Measurements from ENCODE around the gene GSTT2. TPM values are rescaled to one million over a fixed set of nuclear protein-coding genes. Genes with fewer than 3 reads are reported as not detected.
"Not testable (repeated sequence)": the region's sequence is repeated elsewhere in the genome, so short reads cannot be mapped to it uniquely, and the experiment has no call there.

The GSTT2 gene
- total RNA-seq, 1 donor from 2014 or later: 0.42 TPM

DNA sequence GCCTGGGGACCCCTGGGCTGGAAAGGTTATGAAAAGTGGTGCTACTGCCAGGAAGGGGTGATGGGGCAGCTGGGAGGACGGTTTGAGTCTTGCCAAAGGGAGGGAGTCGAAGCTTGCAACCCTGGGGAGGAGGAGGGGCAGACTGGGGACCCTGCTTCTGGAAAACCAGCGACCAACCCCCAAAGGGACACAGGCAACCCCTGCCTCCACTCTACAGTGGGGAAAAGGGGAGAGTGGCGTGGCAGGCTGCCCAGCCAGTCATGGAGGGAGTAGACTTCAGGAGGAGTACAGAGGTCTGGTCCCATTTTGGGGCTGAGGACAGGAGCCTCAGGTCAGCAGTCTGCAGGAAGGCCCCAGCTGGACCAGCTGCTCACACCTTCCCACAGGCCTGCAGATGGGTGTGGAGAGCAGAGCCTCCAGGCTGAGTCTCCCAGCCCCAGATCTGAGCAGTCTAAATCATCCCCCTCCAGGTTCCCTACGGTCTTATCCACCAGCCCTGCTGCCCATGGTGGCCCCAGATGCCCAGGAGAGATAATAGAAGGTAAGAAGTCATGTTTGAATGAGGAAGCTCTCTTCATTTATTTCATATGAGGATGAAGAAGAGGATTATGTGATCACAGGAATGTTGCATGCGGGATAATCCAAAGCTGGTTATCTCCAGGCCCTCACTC lies 9.0 kb upstream of the GSTT2 start:
- intact Hi-C loops (cut with micrococcal nuclease): no loop called here
- ATAC-seq (no peak), DNase-seq (peak; percentile 27)

DNA sequence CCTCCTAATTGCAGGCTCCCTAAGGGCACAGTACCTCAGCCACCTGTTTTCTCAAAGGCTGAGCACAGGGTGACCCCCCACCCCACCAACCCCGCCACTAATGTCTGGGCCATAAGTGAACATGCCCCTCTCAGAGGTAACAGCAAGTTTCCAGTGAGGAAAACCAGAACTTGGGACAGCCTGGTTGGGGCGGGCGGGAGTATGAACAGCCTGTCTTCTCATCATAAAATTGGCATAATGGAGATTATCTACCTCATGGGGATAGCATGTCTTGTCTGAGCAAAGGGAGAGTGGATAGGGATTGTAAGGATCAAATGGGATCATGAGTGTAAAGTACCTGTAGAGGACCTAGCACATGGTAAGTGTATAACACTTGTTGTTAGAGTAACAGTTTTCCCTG lies 8.0 kb upstream of the GSTT2 start:
- ATAC-seq; DNase-seq; intact Hi-C loops (cut with micrococcal nuclease): not testable (repeated sequence)

DNA sequence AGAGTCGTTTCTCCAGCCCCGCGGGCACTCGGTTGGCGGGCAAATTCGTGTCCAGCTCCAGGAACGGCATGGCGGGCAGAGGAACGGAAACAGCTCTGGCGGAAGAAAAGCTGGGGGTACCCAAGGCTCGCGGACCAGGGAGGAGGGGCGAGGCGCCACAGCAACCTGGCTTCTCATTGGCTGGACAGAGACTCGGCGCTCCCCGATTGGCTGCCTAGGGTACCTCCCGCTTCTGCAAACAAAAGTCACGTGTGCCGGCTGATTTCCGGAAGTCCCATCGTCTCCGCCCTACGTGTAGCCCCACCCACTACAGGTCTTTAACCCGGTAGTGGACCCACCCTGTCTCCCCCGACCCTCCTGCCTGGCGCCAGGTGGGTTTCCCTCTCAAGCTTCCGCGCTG lies 5.6 kb upstream of the GSTT2 start, which contains the start of gene DDT:
DDT (minus strand) TSS at position 97 of the 400 bp plus-strand sequence; CDS start at position 70, 27 bp downstream.
- intact Hi-C loops (cut with micrococcal nuclease): not testable (repeated sequence)

DNA sequence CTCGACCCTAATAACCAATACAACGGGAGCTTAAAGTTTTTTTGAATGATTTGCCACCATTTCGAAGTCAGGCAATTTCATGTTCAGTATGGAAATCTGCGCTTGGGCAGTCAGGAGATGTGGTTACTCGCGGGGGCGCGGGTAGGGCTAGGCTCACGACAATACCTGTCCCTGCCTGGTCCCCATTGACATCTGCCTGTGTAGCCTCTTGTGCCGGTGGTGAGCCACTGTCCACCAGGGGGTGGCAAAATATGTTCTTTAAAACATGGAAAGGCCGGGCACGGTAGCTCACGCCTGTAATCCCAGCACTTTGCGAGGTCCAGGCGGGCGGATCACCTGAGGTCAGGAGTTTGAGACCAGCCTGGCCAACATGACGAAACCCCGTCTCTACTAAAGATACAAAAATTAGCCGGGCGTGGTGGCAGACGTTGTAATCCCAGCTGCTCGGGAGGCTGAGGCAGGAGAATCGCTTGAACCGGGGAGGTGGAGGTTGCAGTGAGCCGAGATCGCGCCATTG lies 5.0 kb upstream of the GSTT2 start:
- ATAC-seq (peak; percentile 50), DNase-seq (peak; percentile 46)
- intact Hi-C loops (cut with micrococcal nuclease): not testable (repeated sequence)

More for the DNA sequence above, 5.6 kb upstream of the GSTT2 start, which contains the start of gene DDT:
- peak; percentile 94 for ATAC-seq
- DNase-seq: not testable (repeated sequence)

DNA sequence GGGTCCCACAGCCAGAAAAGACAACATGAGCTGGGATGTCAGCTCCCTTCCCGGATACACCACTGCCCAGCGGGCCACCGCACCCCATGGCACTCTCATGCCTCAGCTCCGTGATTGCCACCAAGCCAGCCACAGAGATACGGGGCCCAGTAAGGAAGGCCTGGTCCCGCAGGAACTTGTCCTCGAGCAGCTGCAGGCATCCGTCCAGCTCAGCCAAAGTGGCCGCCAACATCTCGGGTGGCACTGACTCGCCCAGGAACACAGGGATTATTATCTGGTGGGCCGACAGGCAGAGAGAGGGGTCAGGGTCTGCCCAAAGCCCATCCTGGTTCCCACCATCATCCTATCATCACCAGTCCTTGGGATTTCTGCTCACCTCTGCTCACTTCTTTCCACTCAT lies 2.6 kb upstream of the GSTT2 start:
- ATAC-seq; DNase-seq; intact Hi-C loops (cut with micrococcal nuclease): not testable (repeated sequence)

DNA sequence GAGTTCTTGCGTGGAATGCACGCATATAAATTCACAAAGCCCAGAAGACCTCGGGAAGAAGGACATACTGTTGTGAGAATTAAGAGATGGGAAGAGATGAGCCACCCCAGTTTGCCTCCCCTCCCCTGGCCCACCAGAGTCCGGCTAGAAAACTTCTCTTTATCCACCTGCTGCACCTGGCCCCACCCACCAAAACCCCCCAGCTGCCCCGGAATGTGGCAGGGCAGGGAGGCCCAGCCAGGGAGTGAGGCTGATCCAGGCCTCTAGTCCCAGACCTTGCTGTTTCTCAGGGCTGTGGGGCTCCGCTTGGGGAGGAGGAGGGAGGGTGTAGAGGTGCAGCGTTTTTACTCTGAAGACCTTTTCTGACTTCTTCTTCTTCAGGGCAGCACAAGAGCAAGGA lies 633 bp downstream of the GSTT2 start:
- ATAC-seq; intact Hi-C loops (cut with micrococcal nuclease); DNase-seq: not testable (repeated sequence)

DNA sequence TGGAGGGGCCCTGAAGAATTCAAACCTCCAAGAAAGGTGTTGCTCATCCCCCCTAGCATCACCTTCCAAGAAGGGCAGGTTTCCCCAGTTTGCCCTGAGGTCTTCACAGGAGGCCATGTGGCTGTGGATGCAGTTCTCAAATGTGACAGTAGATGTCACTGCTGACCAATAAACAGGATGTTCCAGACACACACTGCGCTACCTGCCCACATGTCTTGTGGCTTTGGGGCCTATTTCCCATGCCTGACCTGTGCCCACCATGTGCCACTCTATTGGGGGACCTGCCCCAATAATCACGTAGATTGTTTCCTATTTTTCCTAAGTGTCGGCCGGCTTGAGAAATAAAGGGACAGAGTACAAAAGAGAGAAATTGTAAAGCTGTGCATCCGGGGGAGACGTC lies 4.5 kb downstream of the GSTT2 start:
- DNase-seq (no peak), ATAC-seq (peak; percentile 32)
- intact Hi-C loops (cut with micrococcal nuclease): no loop called here

DNA sequence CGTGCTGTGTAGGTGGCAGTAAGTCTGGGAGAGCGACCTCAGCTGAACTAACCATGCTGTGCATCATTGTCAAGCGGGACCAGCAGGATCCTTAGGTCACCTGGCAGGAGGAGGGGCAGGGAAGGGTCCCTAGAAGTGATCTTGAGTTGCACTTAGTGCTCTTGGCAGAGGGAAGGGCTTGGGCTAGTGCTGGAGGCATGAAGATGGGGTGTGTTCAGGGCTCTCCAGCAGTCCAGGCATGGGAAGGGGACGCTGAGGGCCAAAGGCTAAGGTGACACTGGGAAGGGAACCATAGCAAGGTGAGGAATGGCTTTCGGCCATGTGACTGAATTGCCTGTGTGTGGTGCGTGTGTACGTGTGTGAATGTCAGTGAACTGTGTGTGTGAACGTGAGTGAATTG lies 6.2 kb downstream of the GSTT2 start:
- DNase-seq; ATAC-seq; intact Hi-C loops (cut with micrococcal nuclease): not testable (repeated sequence)

DNA sequence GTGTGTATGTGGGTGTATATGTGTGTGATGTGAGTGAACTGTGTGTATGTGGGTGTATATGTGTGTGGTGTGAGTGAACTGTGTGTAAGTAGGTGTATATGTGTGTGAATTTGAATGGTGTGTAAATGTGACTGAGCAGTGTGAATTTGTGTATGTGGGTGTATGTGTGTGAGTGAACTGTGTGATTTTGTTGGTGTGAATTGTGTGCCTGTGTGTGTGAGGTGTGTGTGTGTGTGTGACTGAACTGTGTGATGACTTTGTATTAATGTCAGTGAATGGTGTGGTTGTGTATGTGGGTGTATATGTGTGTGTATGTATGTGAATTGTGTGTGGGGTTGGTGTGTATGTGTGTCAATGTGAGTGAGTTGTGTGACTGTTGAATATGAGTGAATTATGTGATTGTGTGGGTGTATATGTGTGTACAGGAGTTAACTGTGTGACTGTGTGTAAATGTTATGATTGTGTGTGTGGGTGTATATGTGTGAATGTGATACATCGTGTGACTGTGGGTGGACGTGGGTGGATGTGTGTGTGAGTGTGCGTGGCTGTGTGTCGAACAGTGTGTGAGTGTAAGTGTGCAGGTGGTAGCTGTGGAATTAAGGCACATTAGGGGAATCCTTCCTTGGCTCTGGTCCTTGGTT lies 6.7 kb downstream of the GSTT2 start:
- ATAC-seq; DNase-seq; intact Hi-C loops (cut with micrococcal nuclease): not testable (repeated sequence)

DNA sequence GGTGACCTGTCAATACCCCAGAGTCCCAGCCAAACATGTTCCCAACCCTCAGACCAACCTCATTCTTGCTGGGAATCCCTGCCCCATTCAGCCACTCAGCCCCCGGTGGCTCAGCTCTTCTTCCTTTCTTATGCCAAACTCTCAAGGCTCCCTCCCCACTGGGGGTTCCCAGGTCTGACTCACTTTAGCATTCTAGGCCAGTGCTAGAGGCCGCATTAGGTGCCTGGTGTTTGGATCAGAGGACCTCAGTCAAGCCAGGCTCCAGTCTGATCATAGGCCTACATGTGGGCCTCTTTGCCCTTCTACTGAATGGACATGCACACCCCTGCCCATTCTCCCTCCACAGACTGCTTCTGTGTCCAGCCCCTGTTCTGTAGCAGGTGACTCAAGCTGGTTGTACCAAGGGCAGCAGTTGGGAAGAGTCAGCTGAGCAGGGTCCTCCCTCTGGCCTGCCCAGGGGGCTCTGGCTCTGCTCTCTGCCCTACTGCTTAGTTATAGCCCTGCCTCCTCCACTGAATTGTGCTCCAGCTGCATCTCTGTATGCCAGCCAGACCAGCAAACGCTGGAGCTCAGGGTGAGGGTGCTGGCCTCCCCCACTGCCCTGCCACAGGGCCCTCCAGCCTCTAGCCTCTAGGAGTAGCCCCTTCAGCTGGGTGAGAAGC lies 9.8 kb downstream of the GSTT2 start:
- ATAC-seq; DNase-seq; intact Hi-C loops (cut with micrococcal nuclease): not testable (repeated sequence)

DNA sequence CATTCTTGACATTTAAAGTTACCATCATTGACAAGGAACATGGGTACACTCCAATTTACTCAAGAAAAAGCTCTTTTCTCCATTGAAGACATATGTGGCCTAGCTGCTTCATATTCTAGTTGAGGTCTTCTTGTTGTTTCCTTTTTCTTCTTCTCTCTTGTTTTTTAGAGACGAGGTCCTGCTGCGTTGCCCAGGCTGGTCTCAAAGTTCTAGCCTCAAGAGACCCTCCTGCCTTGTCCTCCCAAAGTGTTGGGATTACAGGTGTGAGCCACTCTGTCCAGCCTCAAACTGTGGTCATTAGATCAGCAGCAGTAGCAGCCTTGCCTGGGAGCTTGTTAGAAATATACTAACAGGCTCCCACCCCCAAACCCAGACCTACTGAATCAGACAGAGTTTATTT lies 13.1 kb downstream of the GSTT2 start:
- ATAC-seq; DNase-seq; intact Hi-C loops (cut with micrococcal nuclease): not testable (repeated sequence)

DNA sequence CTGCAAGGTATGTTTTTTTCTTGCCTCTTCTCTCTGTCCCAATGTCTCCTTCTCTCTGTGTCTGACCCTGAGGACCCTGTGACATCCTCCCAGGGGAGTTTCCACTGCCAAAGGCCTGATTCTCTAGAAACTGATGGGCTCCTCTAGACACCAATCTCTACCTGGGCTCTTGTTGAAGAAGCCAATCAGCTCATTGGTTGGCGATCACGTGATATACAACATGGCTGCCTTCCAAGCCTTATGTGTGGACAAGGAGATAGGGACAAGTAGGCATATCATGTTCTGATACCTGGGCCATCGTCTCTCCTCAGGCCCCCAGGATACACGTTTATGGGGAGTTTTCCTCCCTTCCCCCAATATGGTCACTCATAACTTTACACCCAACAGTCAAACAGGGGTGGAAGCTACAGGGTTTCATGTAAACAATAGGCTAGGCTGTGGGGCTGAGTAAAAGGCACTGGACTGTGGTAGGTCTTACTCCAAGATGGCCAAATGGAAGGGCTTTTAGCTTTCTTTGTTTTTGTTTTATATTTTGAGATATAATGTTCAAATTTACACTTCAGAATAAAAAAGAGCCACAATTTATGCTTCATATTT lies 13.7 kb downstream of the GSTT2 start:
- ATAC-seq; DNase-seq; intact Hi-C loops (cut with micrococcal nuclease): not testable (repeated sequence)

DNA sequence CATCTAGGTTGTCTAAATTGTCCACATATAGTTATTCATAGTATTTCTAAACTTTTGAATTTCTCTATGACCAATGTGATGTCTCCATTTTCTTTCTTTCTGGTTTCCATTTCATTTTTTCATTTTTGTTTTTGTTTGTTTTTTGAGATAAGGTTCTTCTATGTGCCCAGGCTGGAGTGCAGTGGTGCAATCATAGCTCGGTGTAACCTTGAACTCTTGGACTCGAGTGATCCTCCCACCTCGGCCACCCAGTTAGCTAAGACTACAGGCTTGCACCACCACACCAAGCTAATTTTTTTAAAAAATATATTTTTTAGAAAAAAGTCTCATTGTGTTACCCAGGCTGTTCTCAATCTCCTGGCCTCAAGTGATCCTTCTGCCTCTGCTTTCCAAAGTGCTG lies 17.2 kb downstream of the GSTT2 start:
- intact Hi-C loops (cut with micrococcal nuclease): no loop called here
- no peak for ATAC-seq
- no peak for DNase-seq

DNA sequence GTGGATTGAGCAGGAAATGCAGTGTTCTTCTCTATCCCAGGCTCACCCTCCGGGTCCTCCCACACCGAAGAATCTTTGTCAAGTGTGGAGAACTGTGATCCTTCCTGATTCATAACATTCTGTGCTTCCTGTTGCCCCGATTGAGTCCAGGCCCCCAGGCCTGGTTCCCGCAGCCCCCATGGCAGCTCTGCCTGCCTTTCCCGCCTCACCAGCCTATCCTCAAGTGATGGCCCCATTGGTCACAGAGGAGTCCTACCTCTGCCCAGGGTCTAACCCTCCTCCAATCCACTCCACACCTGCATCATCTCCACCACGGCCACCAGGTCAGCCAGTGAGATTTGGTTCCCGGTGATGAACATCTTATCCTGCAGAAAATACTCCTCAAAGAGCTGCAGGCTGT lies 19.8 kb downstream of the GSTT2 start:
- ATAC-seq; intact Hi-C loops (cut with micrococcal nuclease); DNase-seq: not testable (repeated sequence)

DNA sequence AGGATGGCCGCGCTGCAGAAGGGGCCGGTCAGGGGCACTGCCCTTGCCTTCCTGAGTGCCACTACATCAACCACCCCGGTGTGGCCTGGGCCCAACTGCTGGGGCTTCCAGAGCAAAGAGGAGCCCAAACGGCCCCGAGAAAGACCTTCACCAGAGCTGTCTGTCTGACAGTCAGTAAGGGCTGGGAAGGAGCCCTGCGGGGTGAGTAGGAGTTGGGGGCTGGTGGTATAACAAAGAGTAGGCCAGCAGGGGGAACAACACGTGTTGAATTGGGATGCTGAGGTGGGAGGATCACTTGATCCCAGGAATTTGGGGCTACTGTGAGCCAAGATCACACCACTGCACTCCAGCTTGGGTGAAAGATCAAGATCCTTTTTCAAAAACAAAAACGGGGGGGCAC lies 21.4 kb downstream of the GSTT2 start:
- DNase-seq: no peak
- no peak for ATAC-seq
- intact Hi-C loops (cut with micrococcal nuclease): no loop called here

DNA sequence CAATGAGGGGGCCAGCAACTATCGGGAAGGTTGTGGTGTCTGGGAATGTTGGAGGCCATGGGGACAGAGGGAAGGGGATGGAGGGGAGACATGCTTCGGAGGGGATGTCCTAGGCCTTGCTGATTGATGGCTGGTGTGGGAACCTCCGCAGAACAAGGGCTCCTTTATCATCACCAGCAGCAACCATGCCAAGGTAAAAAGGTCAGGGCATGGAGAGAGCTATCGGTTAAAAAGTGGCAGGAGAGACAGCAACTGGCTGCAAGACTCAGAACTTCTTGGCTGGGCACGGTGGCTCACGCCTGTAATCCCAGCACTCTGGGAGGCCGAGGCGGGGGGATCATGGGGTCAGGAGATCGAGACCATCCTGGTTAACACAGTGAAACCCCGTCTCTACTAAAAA lies 22.3 kb downstream of the GSTT2 start:
- ATAC-seq: peak; percentile 13
- intact Hi-C loops (cut with micrococcal nuclease): no loop called here

DNA sequence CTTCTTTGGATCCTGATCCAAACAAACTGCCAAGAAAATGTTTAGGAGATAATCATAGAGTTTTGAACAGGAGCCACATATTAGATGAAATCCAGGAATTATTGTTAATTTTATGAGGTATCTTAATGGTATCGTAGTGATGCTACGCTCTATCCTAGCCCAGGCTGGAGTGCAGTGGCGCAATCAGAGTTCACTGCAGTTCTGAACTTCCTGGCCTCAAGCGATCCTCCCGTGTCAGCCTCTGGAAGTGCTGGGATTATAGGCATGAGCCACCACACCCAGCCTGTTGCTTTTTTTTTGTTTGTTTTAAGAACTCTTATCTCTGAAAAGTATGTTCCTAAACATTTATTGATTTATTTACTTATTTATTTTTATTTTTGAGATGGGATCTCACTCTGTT lies 22.9 kb downstream of the GSTT2 start:
- ATAC-seq: no peak
- intact Hi-C loops (cut with micrococcal nuclease): no loop called here
- DNase-seq: no peak

More for the DNA sequence above, 22.3 kb downstream of the GSTT2 start:
- DNase-seq: no peak

DNA sequence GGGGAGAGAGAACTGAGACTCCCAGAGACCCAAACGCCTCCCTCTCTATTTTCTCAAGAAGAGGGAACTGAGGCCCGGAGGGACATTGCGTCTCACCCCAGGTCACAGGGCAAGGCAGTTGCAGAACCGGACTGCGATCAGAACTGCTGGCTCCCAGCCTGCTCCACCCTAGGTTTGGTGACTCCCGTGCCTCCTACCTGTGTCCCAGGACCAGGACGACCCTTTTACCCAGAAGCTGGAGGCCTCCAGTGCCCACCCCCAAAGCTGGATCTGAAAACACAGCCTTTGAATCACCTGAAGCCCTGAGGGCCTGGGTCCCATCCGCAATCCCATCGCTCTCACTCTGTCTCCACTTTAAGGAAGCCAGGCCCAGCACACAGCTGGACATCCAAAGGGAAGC lies 24.0 kb downstream of the GSTT2 start:
- intact Hi-C loops (cut with micrococcal nuclease): no loop called here
- DNase-seq (no peak), ATAC-seq (no peak)

DNA sequence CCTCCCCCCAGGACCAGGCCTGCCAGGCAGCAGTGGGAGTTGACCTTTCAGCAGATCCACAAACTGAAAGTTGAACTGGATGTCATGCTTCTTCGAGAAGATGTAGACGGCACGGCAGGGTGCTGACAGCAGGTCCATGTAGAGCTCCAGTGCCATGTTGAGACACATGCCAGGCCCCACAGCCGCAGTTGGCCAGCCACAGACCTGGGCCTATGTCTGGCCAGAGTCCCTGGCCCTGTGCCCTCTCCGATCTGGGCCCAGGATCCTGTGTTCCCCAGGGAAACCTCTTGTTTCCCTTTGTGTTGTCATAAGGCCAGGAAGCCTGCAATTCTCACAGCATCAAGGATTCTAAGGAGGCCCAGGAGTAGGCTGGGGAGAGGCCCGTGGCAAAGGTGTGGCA lies 25.3 kb downstream of the GSTT2 start, which contains the start of gene GSTT4:
GSTT4 (minus strand) TSS at position 253 of the 400 bp plus-strand sequence; CDS start at position 156, 97 bp downstream.
- DNase-seq (peak; percentile 94), ATAC-seq (peak; percentile 97)
- intact Hi-C loops (cut with micrococcal nuclease): no loop called here

Data from left ventricle myocardium superior (tissue), 1 donor.